Right atrium auricular region (tissue), 2 donors: ENCODE data around the gene CUEDC1. TPM values are rescaled to one million over a fixed set of nuclear protein-coding genes. Genes with fewer than 3 reads are reported as not detected.

Experiments used
- DNase-seq: peaks from one replicate; pipeline ENCODE4 v3.0.0-alpha.2; 2019; ENCODE audit warnings: low spot score
- H3K27ac ChIP-seq, 2 donors: fragments of 200-600 bp; sonication (generic); 1 replicate in 1 of 2; 2 replicates in 1 of 2; pipeline ENCODE4 v1.5.1; 2016 to 2019
- H3K27me3 ChIP-seq, 2 donors: fragments of 200-600 bp; sonication (generic); one replicate each; pipeline versions ENCODE4 v1.5.1 to v1.6.0; 2017 to 2019
- H3K36me3 ChIP-seq: fragments of 200-600 bp; sonication (generic); one replicate; pipeline ENCODE4 v1.5.1; 2016
- H3K4me1 ChIP-seq, 2 donors: fragments of 200-600 bp; sonication (generic); one replicate each; pipeline versions ENCODE4 v1.5.1 to v1.6.0; 2017 to 2019
- H3K4me3 ChIP-seq, 2 donors: fragments of 200-600 bp; sonication (generic); 1 replicate in 1 of 2; 2 replicates in 1 of 2; pipeline ENCODE4 v1.5.1; 2017 to 2019; ENCODE audit warnings: mild to moderate bottlenecking in 1 of 2, moderate library complexity in 1 of 2
- H3K9me3 ChIP-seq, 2 donors: fragments of 200-600 bp; sonication (generic); one replicate each; pipeline ENCODE4 v1.5.1; 2019
- CTCF ChIP-seq, 2 donors: fragments of 200-600 bp; sonication (generic); IDR thresholded peaks; one replicate each; pipeline ENCODE4 v1.5.1; 2019; ENCODE audit warnings: antibody characterized with exemption in 2 of 2
- total RNA-seq, 2 donors: library from RNA; depleted of rRNA; stranded (reverse); fragments of >200 nt; gene quantifications; one replicate each; pipeline ENCODE4 v1.1.0, GENCODE V29; 2016

CUEDC1 gene
- total RNA-seq, 2 donors from 2014 or later: 32.5 to 33.3 TPM

- peak overlapping the region; percentile 82 to 90 for H3K27ac ChIP-seq
- peak; percentile 21 to 55 for TF ChIP-seq CTCF (IDR thresholded peaks at IDR 0.05)
- H3K4me3 ChIP-seq: no peak overlapping the region
- H3K9me3 ChIP-seq: no peaks in the 10 kb centered on the region
- peak; percentile 88 for DNase-seq
- H3K27me3 ChIP-seq: no peaks in the 10 kb centered on the region
- peaks cover 0 to 68% of the 10 kb centered on the region in 2 donors for H3K4me1 ChIP-seq
- peaks cover 34% of the 10 kb centered on the region for H3K36me3 ChIP-seq
Observed at GRCh38 chr17:57875290-57876022, 79.8 kb downstream of the CUEDC1 start.

GRCh38 chr17:57874434-57875289 is 80.5 kb downstream of the CUEDC1 start:
- Histone ChIP-seq H3K4me3 (peak overlapping the region in 1 of 2 donors; percentile 24), H3K27me3 (no peaks in the 10 kb centered on the region), H3K36me3 (peaks cover 40% of the 10 kb centered on the region), H3K4me1 (peaks cover 0 to 65% of the 10 kb centered on the region in 2 donors), H3K9me3 (no peaks in the 10 kb centered on the region), H3K27ac (peak overlapping the region; percentile 82 to 90)
- peak; percentile 79 for DNase-seq
- TF ChIP-seq CTCF (IDR thresholded peaks at IDR 0.05): no peak

GRCh38 chr17:57874058-57874419 is 81.2 kb downstream of the CUEDC1 start:
- H3K27me3 ChIP-seq: no peaks in the 10 kb centered on the region
- H3K9me3 ChIP-seq: no peaks in the 10 kb centered on the region
- no peak for TF ChIP-seq CTCF (IDR thresholded peaks at IDR 0.05)
- peak overlapping the region; percentile 82 to 90 for H3K27ac ChIP-seq
- peaks cover 39% of the 10 kb centered on the region for H3K36me3 ChIP-seq
- no peak for DNase-seq
- H3K4me3 ChIP-seq: peak overlapping the region in 1 of 2 donors; percentile 24
- peaks cover 0 to 65% of the 10 kb centered on the region in 2 donors for H3K4me1 ChIP-seq

GRCh38 chr17:57873261-57874057 is 81.8 kb downstream of the CUEDC1 start:
- no peak for DNase-seq
- peaks cover 33% of the 10 kb centered on the region for H3K36me3 ChIP-seq
- TF ChIP-seq CTCF (IDR thresholded peaks at IDR 0.05): no peak
- no peak overlapping the region for H3K4me3 ChIP-seq
- peaks cover 0 to 65% of the 10 kb centered on the region in 2 donors for H3K4me1 ChIP-seq
- no peaks in the 10 kb centered on the region for H3K27me3 ChIP-seq
- H3K27ac ChIP-seq: peak overlapping the region; percentile 82 to 90
- no peaks in the 10 kb centered on the region for H3K9me3 ChIP-seq

GRCh38 chr17:57872536-57872935 is 82.7 kb downstream of the CUEDC1 start:
- Histone ChIP-seq H3K27me3 (no peaks in the 10 kb centered on the region), H3K27ac (no peak overlapping the region), H3K9me3 (no peaks in the 10 kb centered on the region), H3K4me1 (peaks cover 0 to 67% of the 10 kb centered on the region in 2 donors), H3K36me3 (peaks cover 30% of the 10 kb centered on the region), H3K4me3 (no peak overlapping the region)
- DNase-seq: no peak
- no peak for TF ChIP-seq CTCF (IDR thresholded peaks at IDR 0.05)
